Astrocyte of the spinal cord (primary cell): ENCODE results near the gene SLC7A9.

ENCODE experiments used
- DNase-seq: peaks from one replicate; pipeline ENCODE4 v3.0.0; 2011; ENCODE audit warnings: low read depth, low spot score
- H3K4me3 ChIP-seq: 2 replicates; pipeline ENCODE4 v1.5.1; 2011; ENCODE audit warnings: low read depth, mild to moderate bottlenecking, low read length, moderate library complexity
- CTCF ChIP-seq: IDR thresholded peaks from 2 replicates; pipeline ENCODE4 v1.5.1; 2012; ENCODE audit warnings: low read depth, mild to moderate bottlenecking, low read length, inconsistent platforms
- in situ Hi-C: cut with HindIII; loops from 2 replicates; pipeline ENCODE4 v1.10.0; 2017; ENCODE audit warnings: low sequenced_read_pairs

Gene SLC7A9

GRCh38 chr19:32810452-32810851, 59.1 kb downstream of the SLC7A9 start:
- TF ChIP-seq CTCF = no peak
- in situ Hi-C loops = no loop called here
- H3K4me3 ChIP-seq = no peak overlapping the region
- no peak for DNase-seq

GRCh38 chr19:32809754-32810153, 59.8 kb downstream of the SLC7A9 start:
- DNase-seq = no peak
- in situ Hi-C loops = no loop called here

GRCh38 chr19:32809254-32809653, 60.3 kb downstream of the SLC7A9 start:
- in situ Hi-C loops = no loop called here
- H3K4me3 ChIP-seq = no peak overlapping the region
- DNase-seq = no peak
- TF ChIP-seq CTCF = no peak

More at GRCh38 chr19:32809754-32810153, 59.8 kb downstream of the SLC7A9 start:
- no peak overlapping the region for H3K4me3 ChIP-seq
- no peak for TF ChIP-seq CTCF

GRCh38 chr19:32808236-32808635, 61.3 kb downstream of the SLC7A9 start:
- DNase-seq = no peak
- in situ Hi-C loops = no loop called here
- no peak for TF ChIP-seq CTCF
- no peak overlapping the region for H3K4me3 ChIP-seq

- no peak for TF ChIP-seq CTCF
- no peak overlapping the region for H3K4me3 ChIP-seq
- DNase-seq = no peak
- in situ Hi-C loops = no loop called here
Measured at GRCh38 chr19:32802840-32803239, 66.7 kb downstream of the SLC7A9 start.

- no peak for DNase-seq
- H3K4me3 ChIP-seq = no peak overlapping the region
- no peak for TF ChIP-seq CTCF
- in situ Hi-C loops = no loop called here
Measured at GRCh38 chr19:32800754-32801153, 68.8 kb downstream of the SLC7A9 start.

- no peak overlapping the region for H3K4me3 ChIP-seq
- in situ Hi-C loops = no loop called here
- TF ChIP-seq CTCF = no peak
Measured at GRCh38 chr19:32800191-32800590, 69.4 kb downstream of the SLC7A9 start.

More at GRCh38 chr19:32800191-32800590, 69.4 kb downstream of the SLC7A9 start:
- DNase-seq = no peak
